Measurements from ENCODE around the gene CAMK2G.

GRCh38 chr10:73812657-73813056, 61.7 kb downstream of the CAMK2G start:
- TF ChIP-seq CTCF (IDR thresholded peaks at IDR 0.05) (no peak), EP300 (IDR thresholded peaks at IDR 0.05) (no peak), PBX3 (IDR thresholded peaks at IDR 0.05) (no peak), JUN (IDR thresholded peaks at IDR 0.05) (no peak), POLR2A (IDR thresholded peaks at IDR 0.05; ENCODE audit: low read length) (no peak)
